ENCODE results near the gene FOXO1.

DNA sequence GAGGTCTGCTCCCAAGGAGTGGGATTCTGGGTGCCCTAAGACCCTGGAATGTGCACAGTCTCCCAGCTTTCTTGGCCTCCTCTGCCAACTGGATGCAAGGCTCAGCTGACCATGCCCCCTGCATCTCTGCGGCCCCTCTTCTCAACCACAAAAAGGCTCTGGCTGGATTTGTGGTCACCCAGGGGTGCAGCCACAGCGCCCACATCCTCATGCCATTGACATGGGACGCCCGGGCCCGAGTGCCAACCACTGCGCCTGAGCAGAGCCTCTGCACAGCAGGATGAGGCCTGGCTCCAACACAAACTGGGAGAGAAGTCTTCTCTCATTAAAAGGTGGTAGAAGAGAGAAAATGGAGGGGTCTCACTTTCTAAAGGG lies 103.5 kb downstream of the FOXO1 start:
- TF ChIP-seq CTCF (IDR thresholded peaks at IDR 0.05; ENCODE audit: borderline replicate concordance, extremely low read depth, low read length, poor library complexity, severe bottlenecking) (no peak), EZH2 (IDR thresholded peaks at IDR 0.05; ENCODE audit: borderline replicate concordance, low read depth, low read length, severe bottlenecking) (no peak)

Measured in DND-41 (cell line).